PFSK-1 (cell line): ENCODE results near the gene LYPD8.

Experiments
- FOXP2 ChIP-seq: optimal IDR thresholded peaks from 2 replicates; pipeline ENCODE3; 2011; ENCODE audit warnings: borderline replicate concordance, control low read depth, inconsistent platforms; ENCODE audit not compliant: insufficient read depth; ENCODE audit errors: extremely low read length, extremely low read depth
- POLR2AphosphoS5 ChIP-seq: IDR thresholded peaks from 2 replicates; pipeline ENCODE4 v1.6.1; 2012; ENCODE audit warnings: low read depth, mild to moderate bottlenecking, control low read depth, low read length, moderate library complexity
- SIN3A ChIP-seq: IDR thresholded peaks from 2 replicates; pipeline ENCODE4 v1.6.1; 2012; ENCODE audit warnings: mild to moderate bottlenecking, low read length, moderate library complexity, borderline replicate concordance; ENCODE audit not compliant: insufficient read depth
- TAF1 ChIP-seq: IDR thresholded peaks from 2 replicates; pipeline ENCODE4 v1.6.1; 2012; ENCODE audit warnings: low read length, control low read depth, borderline replicate concordance; ENCODE audit not compliant: insufficient read depth
- TF ChIP-seq, protein P1 (sequence below), 2 experiments: IDR thresholded peaks; 2 replicates each; pipeline versions ENCODE4 v1.6.1 to v1.8.0; 2011 to 2012; ENCODE audit warnings: low read depth in 2 of 2, low read length in 2 of 2, control low read depth in 1 of 2, inconsistent platforms in 1 of 2, mild to moderate bottlenecking in 1 of 2, moderate library complexity in 1 of 2; ENCODE audit not compliant: insufficient read depth in 1 of 2

LYPD8 gene

DNA sequence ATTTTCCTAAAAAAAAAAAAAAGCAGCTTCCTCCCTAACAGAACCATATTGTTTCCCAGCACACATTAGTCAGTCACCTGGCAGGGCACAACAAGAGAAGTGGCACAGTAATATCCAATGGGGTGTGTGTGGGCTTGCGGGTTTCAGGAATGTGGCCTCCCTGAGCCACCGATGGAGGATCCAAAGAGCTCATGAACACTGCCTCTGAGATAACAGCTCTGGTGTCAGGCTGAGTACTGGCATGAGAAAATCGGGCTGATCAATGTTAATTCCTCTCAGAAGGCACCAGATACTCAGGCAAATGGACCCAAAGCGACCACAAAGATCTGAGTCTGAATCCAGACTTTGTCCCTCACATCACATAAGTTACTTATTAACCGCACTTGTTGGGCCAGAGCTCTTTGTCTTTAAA, 2.2 kb upstream of the LYPD8 start:
- TF ChIP-seq TAF1: no peak
- TF ChIP-seq SIN3A: no peak
- TF ChIP-seq FOXP2: no peak
- TF ChIP-seq POLR2AphosphoS5: no peak
- TF ChIP-seq, protein P1, sequence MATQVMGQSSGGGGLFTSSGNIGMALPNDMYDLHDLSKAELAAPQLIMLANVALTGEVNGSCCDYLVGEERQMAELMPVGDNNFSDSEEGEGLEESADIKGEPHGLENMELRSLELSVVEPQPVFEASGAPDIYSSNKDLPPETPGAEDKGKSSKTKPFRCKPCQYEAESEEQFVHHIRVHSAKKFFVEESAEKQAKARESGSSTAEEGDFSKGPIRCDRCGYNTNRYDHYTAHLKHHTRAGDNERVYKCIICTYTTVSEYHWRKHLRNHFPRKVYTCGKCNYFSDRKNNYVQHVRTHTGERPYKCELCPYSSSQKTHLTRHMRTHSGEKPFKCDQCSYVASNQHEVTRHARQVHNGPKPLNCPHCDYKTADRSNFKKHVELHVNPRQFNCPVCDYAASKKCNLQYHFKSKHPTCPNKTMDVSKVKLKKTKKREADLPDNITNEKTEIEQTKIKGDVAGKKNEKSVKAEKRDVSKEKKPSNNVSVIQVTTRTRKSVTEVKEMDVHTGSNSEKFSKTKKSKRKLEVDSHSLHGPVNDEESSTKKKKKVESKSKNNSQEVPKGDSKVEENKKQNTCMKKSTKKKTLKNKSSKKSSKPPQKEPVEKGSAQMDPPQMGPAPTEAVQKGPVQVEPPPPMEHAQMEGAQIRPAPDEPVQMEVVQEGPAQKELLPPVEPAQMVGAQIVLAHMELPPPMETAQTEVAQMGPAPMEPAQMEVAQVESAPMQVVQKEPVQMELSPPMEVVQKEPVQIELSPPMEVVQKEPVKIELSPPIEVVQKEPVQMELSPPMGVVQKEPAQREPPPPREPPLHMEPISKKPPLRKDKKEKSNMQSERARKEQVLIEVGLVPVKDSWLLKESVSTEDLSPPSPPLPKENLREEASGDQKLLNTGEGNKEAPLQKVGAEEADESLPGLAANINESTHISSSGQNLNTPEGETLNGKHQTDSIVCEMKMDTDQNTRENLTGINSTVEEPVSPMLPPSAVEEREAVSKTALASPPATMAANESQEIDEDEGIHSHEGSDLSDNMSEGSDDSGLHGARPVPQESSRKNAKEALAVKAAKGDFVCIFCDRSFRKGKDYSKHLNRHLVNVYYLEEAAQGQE (IDR thresholded peaks at IDR 0.05; ENCODE audit: insufficient read depth in 1 of 2, low read depth in 2 of 2, low read length in 2 of 2): no peak

GRCh38 chr1:248756636-248757035, 1.1 kb upstream of the LYPD8 start:
- TF ChIP-seq POLR2AphosphoS5 (no peak), SIN3A (no peak)
- TF ChIP-seq, protein P1 (IDR thresholded peaks at IDR 0.05; ENCODE audit: insufficient read depth in 1 of 2, low read depth in 2 of 2, low read length in 2 of 2): no peak

- TF ChIP-seq, protein P1 (IDR thresholded peaks at IDR 0.05; ENCODE audit: insufficient read depth in 1 of 2, low read depth in 2 of 2, low read length in 2 of 2): no peak
- TF ChIP-seq SIN3A (no peak), FOXP2 (no peak), POLR2AphosphoS5 (no peak), TAF1 (no peak)
These were observed 592 bp upstream of the LYPD8 start for GRCh38 chr1:248756151-248756550.

DNA sequence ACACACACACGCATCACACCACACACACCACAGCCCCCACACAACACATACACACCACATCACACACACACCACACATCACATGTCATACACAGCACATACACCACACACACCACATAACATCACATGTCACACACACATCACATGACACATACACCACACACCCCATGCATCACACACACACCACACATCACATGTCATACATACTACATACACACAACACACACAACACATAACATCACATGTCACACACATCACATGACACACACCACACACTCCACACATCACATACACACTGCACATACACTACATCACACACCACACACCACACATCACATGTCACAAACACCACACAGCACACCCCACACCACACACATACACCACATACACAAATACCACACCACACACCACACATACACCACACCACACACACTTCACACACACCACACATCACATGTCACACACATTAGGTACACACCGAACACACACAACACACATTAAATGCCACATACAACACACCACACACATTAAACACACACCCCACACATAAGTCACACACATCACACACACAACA, 1.8 kb downstream of the LYPD8 start:
- TF ChIP-seq POLR2AphosphoS5: no peak
- no peak for TF ChIP-seq SIN3A
- TF ChIP-seq, protein P1 (IDR thresholded peaks at IDR 0.05; ENCODE audit: insufficient read depth in 1 of 2, low read depth in 2 of 2, low read length in 2 of 2): no peak
- TF ChIP-seq FOXP2: no peak
- TF ChIP-seq TAF1: no peak

GRCh38 chr1:248753029-248753594, 2.4 kb downstream of the LYPD8 start:
- TF ChIP-seq POLR2AphosphoS5: no peak
- no peak for TF ChIP-seq SIN3A
- TF ChIP-seq, protein P1 (IDR thresholded peaks at IDR 0.05; ENCODE audit: insufficient read depth in 1 of 2, low read depth in 2 of 2, low read length in 2 of 2): no peak
- no peak for TF ChIP-seq TAF1
- no peak for TF ChIP-seq FOXP2
